Endothelial cell (in vitro differentiated cells): ENCODE data around the gene NGEF. TPM values are rescaled to one million over a fixed set of nuclear protein-coding genes. Genes with fewer than 3 reads are reported as not detected.
"Not testable (repeated sequence)": the region's sequence is repeated elsewhere in the genome, so short reads cannot be mapped to it uniquely, and the experiment has no call there.

Experiments
- DNase-seq: peaks from one replicate; pipeline ENCODE4 v3.0.0; 2021; ENCODE audit warnings: low spot score
- H3K27ac Mint-ChIP-seq: one replicate; pipeline ENCODE4 v1.8.0; 2021; ENCODE audit warnings: mixed read lengths, inconsistent platforms; ENCODE audit not compliant: unreplicated experiment
- H3K27me3 Mint-ChIP-seq: one replicate; pipeline ENCODE4 v1.8.0; 2021; ENCODE audit warnings: mild to moderate bottlenecking, moderate library complexity, mixed read lengths, inconsistent platforms; ENCODE audit not compliant: unreplicated experiment
- H3K36me3 Mint-ChIP-seq: one replicate; pipeline ENCODE4 v1.8.0; 2021; ENCODE audit warnings: mild to moderate bottlenecking, low read depth, mixed read lengths, inconsistent platforms; ENCODE audit not compliant: unreplicated experiment
- H3K4me1 Mint-ChIP-seq: one replicate; pipeline ENCODE4 v1.8.0; 2021; ENCODE audit warnings: mild to moderate bottlenecking, mixed read lengths, inconsistent platforms; ENCODE audit not compliant: unreplicated experiment
- H3K4me3 Mint-ChIP-seq: one replicate; pipeline ENCODE4 v1.8.0; 2021; ENCODE audit warnings: mild to moderate bottlenecking, mixed read lengths, inconsistent platforms; ENCODE audit not compliant: unreplicated experiment
- H3K9me3 Mint-ChIP-seq: one replicate; pipeline ENCODE4 v1.8.0; 2021; ENCODE audit warnings: mixed read lengths, inconsistent platforms; ENCODE audit not compliant: unreplicated experiment
- CTCF ChIP-seq: fragments of 200-600 bp; sonication (generic); IDR thresholded peaks from one replicate; pipeline ENCODE4 v1.5.0; 2021; ENCODE audit warnings: antibody characterized with exemption; ENCODE audit not compliant: unreplicated experiment
- total RNA-seq: library from RNA; stranded (reverse); fragmentation: NEBNext Ultra II Directional; extraction: Animal tissue kit (Norgen Biotek cat#: 25700); gene quantifications from one replicate; pipeline ENCODE4 v1.2.1, GENCODE V29; 2021; ENCODE audit not compliant: unreplicated experiment

The NGEF gene
- total RNA-seq, 1 donor from 2014 or later: 1.4 TPM

DNA sequence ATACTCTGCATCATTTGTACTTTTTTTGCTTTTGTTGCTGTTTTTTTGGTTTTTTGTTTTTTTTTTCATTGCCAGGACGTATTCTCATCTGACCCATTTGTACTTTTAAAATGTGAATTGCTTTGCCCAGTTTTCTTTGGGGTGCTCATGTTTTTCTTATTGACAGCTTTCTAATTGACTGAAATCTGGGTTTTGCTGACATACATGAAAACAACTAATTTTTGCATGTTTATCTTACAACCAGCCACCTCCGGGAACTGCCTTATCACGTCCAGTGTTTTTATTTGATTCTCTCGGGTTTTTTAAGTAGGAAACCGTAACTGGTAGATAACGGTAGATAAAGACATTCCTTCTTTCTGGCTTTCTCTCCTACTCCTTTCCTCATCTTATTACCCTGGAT is 104.4 kb downstream of the NGEF start:
- Mint-ChIP-seq H3K27ac (no peak overlapping the region), H3K4me1 (no peaks in the 10 kb centered on the region), H3K9me3 (no peaks in the 10 kb centered on the region), H3K27me3 (no peaks in the 10 kb centered on the region), H3K4me3 (no peak overlapping the region), H3K36me3 (no peaks in the 10 kb centered on the region)
- DNase-seq: no peak
- TF ChIP-seq CTCF: no peak

DNA sequence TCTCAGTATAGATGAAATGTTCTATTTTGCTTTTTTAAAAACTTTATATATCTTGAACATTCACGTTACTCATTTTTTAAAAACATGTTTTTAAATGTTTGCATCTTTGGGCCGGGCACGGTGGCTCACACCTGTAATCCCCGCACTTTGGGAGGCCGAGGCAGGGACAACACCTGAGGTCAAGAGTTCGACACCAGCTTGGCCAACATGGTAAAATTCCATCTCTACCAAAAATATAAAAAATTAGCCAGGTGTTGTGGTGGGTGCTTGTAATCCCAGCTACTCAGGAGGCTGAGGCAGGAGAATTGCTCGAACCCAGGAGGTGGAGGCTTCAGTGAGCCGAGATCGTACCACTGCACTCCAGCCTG is 105.4 kb downstream of the NGEF start:
- not testable (repeated sequence) for H3K9me3 Mint-ChIP-seq, H3K36me3 Mint-ChIP-seq, H3K27me3 Mint-ChIP-seq, H3K4me1 Mint-ChIP-seq, DNase-seq, H3K27ac Mint-ChIP-seq, H3K4me3 Mint-ChIP-seq

DNA sequence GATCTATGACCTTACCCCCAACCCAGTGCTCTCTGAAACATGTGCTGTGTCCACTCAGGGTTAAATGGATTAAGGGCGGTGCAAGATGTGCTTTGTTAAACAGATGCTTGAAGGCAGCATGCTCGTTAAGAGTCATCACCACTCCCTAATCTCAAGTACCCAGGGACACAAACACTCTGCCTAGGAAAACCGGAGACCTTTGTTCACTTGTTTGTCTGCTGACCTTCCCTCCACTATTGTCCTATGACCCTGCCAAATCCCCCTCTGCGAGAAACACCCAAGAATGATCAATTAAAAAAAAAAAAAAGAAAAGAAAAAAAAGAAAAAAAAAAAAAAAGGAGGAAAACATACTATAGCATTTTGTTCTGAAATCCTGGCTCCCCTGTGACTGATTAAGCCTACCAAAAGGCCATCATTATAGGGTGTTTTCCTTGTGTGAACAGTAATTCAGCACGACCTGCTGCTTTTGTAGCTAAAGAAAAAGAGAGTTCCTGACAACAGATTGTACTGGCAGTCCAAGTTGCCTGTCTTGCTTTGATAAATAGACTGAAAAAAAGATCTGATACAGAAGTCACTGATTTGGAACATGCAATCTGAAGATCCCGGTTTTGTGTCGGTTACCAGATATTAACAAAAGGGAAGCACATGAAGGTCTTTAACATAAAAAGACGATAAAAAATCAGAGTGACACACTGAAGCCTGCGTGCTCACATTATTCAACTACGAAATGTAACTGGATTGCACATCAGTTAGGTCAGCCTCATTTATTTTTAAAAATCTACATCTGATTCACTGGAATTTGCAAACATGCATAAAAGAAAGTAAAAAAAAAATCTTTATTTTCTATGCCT is 106.0 kb downstream of the NGEF start:
- H3K36me3 Mint-ChIP-seq, H3K9me3 Mint-ChIP-seq, H3K27me3 Mint-ChIP-seq, H3K27ac Mint-ChIP-seq, H3K4me1 Mint-ChIP-seq, DNase-seq, H3K4me3 Mint-ChIP-seq: not testable (repeated sequence)

GRCh38 chr2:232903989-232904388 is 109.1 kb downstream of the NGEF start:
- Mint-ChIP-seq H3K27me3 (peaks cover 4% of the 10 kb centered on the region), H3K27ac (no peak overlapping the region), H3K9me3 (no peaks in the 10 kb centered on the region), H3K4me3 (no peak overlapping the region), H3K4me1 (peaks cover 4% of the 10 kb centered on the region), H3K36me3 (no peaks in the 10 kb centered on the region)
- no peak for DNase-seq
- TF ChIP-seq CTCF: no peak

DNA sequence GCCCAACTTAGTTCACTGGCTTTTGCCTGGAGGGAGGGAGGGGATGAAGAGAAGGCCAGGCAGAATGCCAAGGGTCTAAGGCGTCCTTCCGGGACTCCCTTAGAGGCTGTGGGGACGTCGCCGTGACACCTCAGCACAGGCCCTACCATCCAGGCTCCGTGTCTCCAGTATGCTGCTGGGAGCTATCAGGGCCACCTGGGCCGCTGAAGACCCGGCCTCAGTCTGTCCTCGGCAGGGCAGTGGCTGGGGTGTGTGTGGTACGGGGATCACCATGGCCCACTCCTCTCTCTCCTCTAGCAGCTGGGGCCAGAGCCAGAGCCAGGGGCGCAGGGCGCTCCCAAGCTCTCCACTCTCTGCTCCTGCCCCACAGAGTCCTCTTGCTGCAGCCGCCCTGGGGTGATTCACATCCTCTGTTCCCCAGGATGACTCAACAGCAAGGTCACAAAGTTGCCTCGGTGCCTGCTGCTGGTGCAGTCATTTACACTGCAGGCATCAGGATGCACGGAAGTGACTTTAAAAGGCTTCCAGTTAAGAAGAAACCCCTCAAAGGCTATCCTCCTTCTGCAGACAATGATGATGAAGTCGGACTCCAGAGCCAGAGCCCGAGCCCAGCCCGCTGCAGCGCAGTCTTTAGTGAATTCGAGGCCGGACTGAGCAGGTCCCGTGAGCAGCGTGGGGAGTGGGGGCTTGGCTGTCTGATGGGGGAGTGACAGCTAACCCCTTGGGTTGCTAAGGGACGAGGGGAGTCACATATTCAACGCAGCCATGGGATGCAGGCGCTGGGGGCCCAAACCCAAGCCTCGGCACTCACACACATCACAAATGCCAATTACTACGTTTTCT is 111.1 kb downstream of the NGEF start:
- TF ChIP-seq CTCF: no peak
- Mint-ChIP-seq H3K4me3 (no peak overlapping the region), H3K9me3 (no peaks in the 10 kb centered on the region), H3K27me3 (peaks cover 4% of the 10 kb centered on the region), H3K36me3 (no peaks in the 10 kb centered on the region), H3K4me1 (peaks cover 4% of the 10 kb centered on the region), H3K27ac (no peak overlapping the region)
- no peak for DNase-seq
